ENCODE data around the gene DACH1.

GRCh38 chr13:71704656-71705055 lies 162.3 kb downstream of the DACH1 start:
- TF ChIP-seq CTCF (IDR thresholded peaks at IDR 0.05) (no peak), EP300 (IDR thresholded peaks at IDR 0.05) (no peak), POLR2A (IDR thresholded peaks at IDR 0.05) (no peak)

All from tibial nerve (tissue), 4 donors.